ENCODE results near the gene PDGFA.
"Not testable (repeated sequence)": the region's sequence is repeated elsewhere in the genome, so short reads cannot be mapped to it uniquely, and the experiment has no call there.

The PDGFA gene

GRCh38 chr7:552151-552867 lies 32.7 kb upstream of the PDGFA start:
- DNase-seq (ENCODE audit: low read depth, low spot score): not testable (repeated sequence)

GRCh38 chr7:551615-551970 lies 31.9 kb upstream of the PDGFA start:
- DNase-seq (ENCODE audit: low read depth, low spot score): not testable (repeated sequence)

DNA sequence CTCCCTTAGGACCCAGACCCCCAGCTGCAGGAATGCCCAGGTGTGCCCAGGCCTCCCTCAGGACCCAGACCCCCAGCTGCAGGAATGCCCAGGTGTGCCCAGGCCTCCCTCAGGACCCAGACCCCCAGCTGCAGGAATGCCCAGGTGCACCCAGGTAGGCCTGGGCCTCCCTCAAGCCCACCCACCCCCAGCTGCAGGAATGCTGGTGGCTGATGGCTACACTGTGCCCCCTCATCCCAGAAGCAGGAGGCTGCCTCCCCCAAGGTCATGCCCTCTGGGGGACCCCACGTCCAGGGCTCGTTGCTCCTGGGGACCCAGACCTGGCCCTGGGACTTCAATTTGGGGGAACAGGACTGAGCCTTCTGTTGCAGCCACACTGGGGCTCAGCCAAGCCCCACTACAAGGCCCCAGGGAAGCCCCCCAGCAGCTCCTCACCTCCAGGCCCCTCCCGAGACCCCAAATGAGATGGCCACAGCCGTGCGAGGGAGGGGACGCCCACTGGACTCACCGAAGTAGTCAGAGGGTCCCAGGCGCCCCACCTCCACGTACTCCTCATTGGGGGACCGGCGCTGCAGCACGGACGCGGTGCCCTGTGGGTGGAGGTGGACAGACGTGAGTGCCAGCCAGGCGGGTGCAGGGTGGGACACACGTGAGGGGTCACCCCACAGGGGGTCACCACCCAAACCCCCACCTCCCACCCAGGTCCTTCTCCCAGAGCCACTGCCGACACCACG lies 31.4 kb upstream of the PDGFA start:
- DNase-seq (ENCODE audit: low read depth, low spot score): no peak

DNA sequence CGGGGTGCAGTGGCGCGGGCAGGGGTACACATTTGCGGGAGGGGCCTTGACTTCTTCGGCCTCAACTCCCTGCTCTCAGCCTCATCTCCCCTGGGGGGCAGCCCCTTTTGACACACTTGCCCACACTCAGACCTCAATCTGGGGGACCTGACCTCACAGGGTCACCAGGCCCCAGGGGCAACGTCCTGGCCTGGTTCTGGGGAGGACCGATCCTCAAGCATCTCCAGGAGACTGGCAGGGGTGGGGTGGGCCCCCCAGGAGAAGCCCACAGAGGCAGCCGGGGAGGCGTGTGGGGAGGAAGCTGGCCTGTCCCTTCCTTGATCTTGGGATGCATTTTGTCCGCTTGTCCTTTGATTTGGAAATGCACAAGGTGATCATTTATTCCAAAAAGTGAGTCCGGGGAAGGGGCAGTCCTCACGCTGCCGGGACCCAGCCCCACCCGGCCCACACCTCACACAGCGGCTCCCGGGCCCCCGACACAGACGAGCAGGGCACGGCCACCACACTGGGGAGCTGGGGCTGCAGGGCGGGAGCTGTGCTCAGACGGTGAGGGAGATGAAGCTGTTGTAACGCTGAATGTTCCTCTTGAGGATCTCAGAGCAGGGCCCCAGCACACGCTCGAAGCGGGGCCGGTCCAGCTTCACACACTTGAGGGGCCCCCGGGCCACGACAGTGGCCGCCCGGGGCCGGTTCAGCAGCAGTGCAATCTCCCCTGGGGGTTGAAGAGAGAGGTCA lies 30.4 kb upstream of the PDGFA start:
- no peak for DNase-seq (ENCODE audit: low read depth, low spot score)

DNA sequence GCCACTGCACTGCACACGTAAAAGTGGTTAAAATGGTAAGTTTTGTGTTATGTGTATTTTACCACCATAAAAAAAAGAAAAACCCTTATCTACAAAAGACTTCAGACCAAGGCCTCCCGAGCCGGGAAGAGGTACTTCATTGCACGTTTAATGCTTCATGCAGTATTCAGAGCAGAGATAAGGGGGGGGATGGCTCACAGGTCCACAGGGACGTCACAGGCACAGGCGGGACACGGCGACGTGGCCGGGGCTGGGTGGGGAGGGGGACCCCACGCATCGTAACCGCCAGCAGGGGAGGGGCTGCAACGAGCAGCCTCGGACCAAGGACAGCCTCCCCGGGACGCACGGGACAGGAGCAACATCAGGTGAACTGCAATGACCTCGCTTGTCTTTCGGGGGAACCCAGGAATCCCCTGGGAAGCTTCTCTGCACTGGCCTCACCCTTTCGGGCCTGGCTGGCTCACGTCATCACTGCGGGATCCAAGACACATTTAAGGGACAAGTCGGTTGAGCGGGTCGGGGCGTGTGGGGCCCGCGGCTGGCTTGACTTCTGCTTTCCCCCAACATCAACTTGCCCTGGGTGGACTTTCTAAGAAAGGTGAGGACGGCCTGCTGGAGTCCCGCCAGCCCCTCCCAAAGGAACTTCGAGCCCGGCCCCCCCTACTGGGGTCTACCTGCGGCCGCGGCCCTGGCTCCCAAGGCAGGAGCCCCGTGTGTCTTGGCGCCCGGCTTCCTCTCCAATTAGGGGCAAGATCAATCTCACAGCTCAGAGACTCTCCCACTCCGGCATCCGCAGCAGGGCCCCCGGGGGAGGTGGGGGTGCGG lies 29.6 kb upstream of the PDGFA start:
- no peak for DNase-seq (ENCODE audit: low read depth, low spot score)

DNA sequence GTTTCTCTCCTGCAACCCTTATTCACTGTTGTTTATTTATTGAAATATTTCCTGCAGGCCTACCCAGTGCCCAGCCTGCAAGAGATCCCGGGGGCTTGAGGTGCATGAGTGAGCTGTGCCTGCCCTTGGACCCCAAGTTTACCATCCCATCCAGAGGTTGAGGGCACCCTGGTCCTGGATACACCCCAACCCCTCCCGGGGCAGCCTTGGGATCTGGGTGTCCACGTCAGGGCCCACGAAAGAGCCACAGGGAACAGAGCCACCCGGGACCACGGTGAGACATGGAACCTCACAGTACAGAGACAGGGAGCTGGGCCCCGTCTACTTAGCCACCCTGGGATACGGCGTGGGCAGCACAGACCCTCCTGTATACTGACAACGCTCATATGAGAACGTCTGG lies 28.8 kb upstream of the PDGFA start:
- no peak for DNase-seq (ENCODE audit: low read depth, low spot score)

GRCh38 chr7:545470-545869 lies 25.8 kb upstream of the PDGFA start:
- DNase-seq (ENCODE audit: low read depth, low spot score): no peak

DNA sequence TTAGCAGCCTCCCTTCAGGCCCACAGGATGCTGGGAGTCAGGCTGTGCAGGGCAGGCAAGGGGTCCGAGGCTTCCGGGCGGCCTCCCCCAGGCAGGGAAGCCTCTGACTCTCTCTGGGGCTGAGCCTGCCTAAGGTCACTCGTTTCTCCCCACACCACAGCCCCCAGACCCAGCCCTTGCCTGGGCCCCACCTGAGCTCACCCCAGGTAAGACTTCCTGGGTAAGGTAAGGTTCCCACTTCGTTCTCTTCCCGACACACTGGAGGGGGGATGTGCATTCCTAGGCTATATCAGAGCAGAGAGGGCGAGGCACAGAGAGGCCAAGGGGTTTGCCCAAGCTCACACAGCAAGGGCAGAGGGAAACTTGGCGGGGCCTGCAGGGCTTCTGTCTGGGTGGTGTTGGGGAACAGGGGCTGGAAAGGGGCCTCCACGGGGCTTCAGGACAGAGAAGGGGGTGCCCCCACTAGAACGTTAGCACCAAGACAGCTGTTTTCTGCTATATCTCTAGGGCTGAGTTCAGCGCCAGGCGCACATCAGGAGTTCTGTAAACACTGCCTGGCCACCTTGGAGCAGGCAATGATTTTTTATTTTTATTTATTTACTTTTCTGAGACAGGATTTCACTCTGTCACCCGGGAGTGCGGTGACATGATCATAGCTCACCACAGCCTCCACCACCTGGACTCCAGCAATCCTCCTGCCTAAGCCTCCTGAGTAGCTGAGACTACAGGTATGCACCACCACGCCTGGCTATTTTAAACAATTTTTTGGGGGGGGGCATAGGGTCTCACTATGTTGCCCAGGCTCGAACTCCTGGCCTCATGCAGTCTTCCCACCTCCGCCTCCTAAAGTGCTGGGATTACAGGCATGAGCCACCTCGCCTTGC lies 24.9 kb upstream of the PDGFA start:
- no peak for DNase-seq (ENCODE audit: low read depth, low spot score)

GRCh38 chr7:543501-544337 lies 24.1 kb upstream of the PDGFA start:
- DNase-seq (ENCODE audit: low read depth, low spot score): no peak

- DNase-seq (ENCODE audit: low read depth, low spot score): no peak
Measured at GRCh38 chr7:542713-543500, 23.3 kb upstream of the PDGFA start.

DNA sequence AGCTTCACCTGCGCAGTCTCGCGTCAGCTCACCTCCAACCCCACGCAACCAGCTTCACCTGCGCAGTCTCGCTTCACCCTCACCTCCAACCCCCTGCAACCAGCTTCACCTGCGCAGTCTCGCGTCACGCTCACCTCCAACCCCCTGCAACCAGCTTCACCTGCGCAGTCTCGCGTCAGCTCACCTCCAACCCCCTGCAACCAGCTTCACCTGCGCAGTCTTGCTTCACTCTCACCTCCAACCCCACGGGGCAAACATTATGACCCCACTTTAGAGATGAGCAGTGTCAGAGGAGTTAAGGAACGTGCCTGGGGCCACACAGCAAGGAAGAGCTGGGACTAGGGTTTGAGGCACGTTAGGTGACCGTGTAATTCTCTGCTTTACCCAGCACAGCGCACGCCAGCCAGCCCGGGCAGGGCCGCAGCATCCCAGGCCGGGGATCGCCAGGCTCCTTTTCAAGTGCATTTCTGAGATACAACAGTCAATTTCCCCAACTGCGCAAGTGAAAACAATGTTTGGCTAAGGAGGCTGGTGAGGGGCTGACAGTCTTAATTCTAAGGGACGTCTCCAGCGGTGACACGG lies 22.6 kb upstream of the PDGFA start:
- no peak for DNase-seq (ENCODE audit: low read depth, low spot score)

DNA sequence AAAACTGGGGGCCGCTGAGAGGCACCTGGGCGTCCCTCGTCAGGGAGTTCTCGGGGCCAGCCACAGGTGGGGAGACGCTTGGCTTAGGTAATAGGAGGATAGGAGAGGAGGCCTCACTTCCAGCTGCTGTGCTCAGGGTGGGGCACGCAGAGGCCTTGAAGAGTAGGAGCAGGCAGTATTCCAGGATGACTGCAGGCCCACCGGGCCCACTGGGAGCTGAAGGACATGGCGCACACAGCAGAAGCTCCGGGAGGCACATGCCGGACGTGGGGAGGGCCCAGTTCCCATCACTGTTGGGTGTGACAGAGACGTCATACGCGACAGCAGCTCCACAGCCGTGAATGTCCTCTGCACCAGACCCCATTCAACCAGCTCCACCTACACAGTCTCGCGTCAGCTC lies 22.0 kb upstream of the PDGFA start:
- DNase-seq (ENCODE audit: low read depth, low spot score): no peak

DNA sequence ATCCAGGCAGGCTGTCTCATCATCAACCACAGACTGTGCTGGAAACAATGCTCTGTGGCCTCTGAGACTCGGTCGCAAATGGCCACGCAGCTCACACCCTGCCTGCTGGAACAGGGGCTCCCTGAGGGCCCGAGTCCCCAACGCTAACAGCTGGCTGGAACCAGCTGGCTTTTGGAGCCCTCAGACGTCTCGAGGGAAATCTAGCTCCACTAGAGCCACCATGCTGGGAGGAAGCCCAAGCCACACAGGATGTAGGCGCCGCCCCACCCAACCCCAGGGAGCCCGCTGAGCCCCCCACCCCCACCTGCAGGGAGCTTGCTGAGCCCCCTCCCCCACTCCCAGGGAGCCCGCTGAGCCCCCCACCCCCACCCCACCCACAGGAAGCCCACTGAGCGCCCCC lies 21.4 kb upstream of the PDGFA start:
- DNase-seq (ENCODE audit: low read depth, low spot score): no peak

- no peak for DNase-seq (ENCODE audit: low read depth, low spot score)
Measured at GRCh38 chr7:540579-540978, 20.9 kb upstream of the PDGFA start.

- no peak for DNase-seq (ENCODE audit: low read depth, low spot score)
Measured at GRCh38 chr7:539731-540411, 20.2 kb upstream of the PDGFA start.

- DNase-seq (ENCODE audit: low read depth, low spot score): no peak
Measured at GRCh38 chr7:538764-539685, 19.4 kb upstream of the PDGFA start.

Measured in brain pericyte (primary cell).